IMR-90 (cell line): Measurements from ENCODE around the gene MARS1. TPM values are rescaled to one million over a fixed set of nuclear protein-coding genes. Genes with fewer than 3 reads are reported as not detected.

ENCODE experiments used
- ATAC-seq: fragments of 200-7000 bp; cut with Tn5 transposase; 2 replicates; pipeline ENCODE4 v1.9.1; 2020; ENCODE audit warnings: low read depth, mild to moderate bottlenecking, moderate library complexity
- BruUV-seq: library from RNA; stranded (reverse); fragments of 400-500 nt; replicated peaks from 2 replicates; lab custom pipeline; 2021; lab: Mats Ljungman, UMichigan
- CTCF ChIA-PET: fragments of 300-600 bp; formaldehyde crosslinking; extraction: SDS; loops from one replicate; lab custom pipeline; 2021; ENCODE audit warnings: antibody characterized with exemption; lab: Yijun Ruan, JAX
- POLR2A ChIA-PET: fragments of 300-600 bp; sonication (Branson Sonifier 250); formaldehyde crosslinking; loops from one replicate; lab custom pipeline; 2022; ENCODE audit warnings: antibody characterized with exemption; ENCODE audit not compliant: unreplicated experiment; lab: Charles Lee
- DNase-seq: peaks from one replicate; pipeline ENCODE4 v3.0.0; 2013
- H2AFZ ChIP-seq: replicated peaks from 2 replicates; pipeline ENCODE3; 2013; ENCODE audit warnings: low read length, mild to moderate bottlenecking; ENCODE audit not compliant: poor library complexity
- H2AK5ac ChIP-seq: 2 replicates; pipeline ENCODE4 v1.6.1; 2013; ENCODE audit warnings: low read depth, low read length, inconsistent platforms
- H2AK9ac ChIP-seq: replicated peaks from 2 replicates; pipeline ENCODE3; 2013; ENCODE audit warnings: mild to moderate bottlenecking, low read depth, low read length, moderate library complexity; ENCODE audit not compliant: poor library complexity
- H2BK120ac ChIP-seq: 2 replicates; pipeline ENCODE4 v1.6.1; 2013; ENCODE audit warnings: low read depth, low read length, inconsistent platforms
- H2BK15ac ChIP-seq: 3 replicates; pipeline ENCODE4 v1.6.1; 2013; ENCODE audit warnings: low read depth, low read length, inconsistent platforms
- H2BK20ac ChIP-seq: 2 replicates; pipeline ENCODE4 v1.6.1; 2013; ENCODE audit warnings: low read depth, mild to moderate bottlenecking, inconsistent platforms, low read length, moderate library complexity
- H2BK5ac ChIP-seq: 2 replicates; pipeline ENCODE4 v1.6.1; 2013; ENCODE audit warnings: mild to moderate bottlenecking, low read depth, low read length, inconsistent platforms; ENCODE audit not compliant: poor library complexity, severe bottlenecking
- H3K14ac ChIP-seq: replicated peaks from 2 replicates; pipeline ENCODE4 v1.6.1; 2013; ENCODE audit warnings: low read depth, low read length, inconsistent platforms
- H3K18ac ChIP-seq: 2 replicates; pipeline ENCODE4 v1.6.1; 2013; ENCODE audit warnings: low read depth, low read length, control low read depth
- H3K23ac ChIP-seq: 2 replicates; pipeline ENCODE4 v1.6.1; 2013; ENCODE audit warnings: low read depth, low read length, inconsistent platforms
- H3K27ac ChIP-seq: 2 replicates; pipeline ENCODE4 v1.5.1; 2013; ENCODE audit warnings: mild to moderate bottlenecking, control low read depth, low read length; ENCODE audit not compliant: insufficient read depth
- H3K27me3 ChIP-seq: 2 replicates; pipeline ENCODE4 v1.6.1; 2013; ENCODE audit warnings: low read length; ENCODE audit not compliant: control insufficient read depth, insufficient read depth
- H3K36me3 ChIP-seq: 2 replicates; pipeline ENCODE4 v1.6.1; 2013; ENCODE audit warnings: low read length, mixed read lengths; ENCODE audit not compliant: control insufficient read depth, insufficient read depth
- H3K4ac ChIP-seq: 2 replicates; pipeline ENCODE4 v1.6.1; 2013; ENCODE audit warnings: low read depth, low read length, inconsistent platforms
- H3K4me1 ChIP-seq: 2 replicates; pipeline ENCODE4 v1.6.1; 2013; ENCODE audit warnings: low read length, mixed read lengths; ENCODE audit not compliant: control insufficient read depth, insufficient read depth
- H3K4me2 ChIP-seq: 2 replicates; pipeline ENCODE4 v1.6.1; 2013; ENCODE audit warnings: low read depth, mild to moderate bottlenecking, control low read depth, low read length, moderate library complexity
- H3K4me3 ChIP-seq: 2 replicates; pipeline ENCODE4 v1.5.1; 2013; ENCODE audit warnings: low read depth, mild to moderate bottlenecking, control low read depth, low read length, moderate library complexity; ENCODE audit not compliant: insufficient read depth
- H3K56ac ChIP-seq: 2 replicates; pipeline ENCODE4 v1.6.1; 2013; ENCODE audit warnings: low read length, inconsistent platforms; ENCODE audit not compliant: insufficient read depth; ENCODE audit errors: extremely low read depth
- H3K79me1 ChIP-seq, 2 experiments: 2 replicates each; pipeline ENCODE4 v1.6.1; 2013; ENCODE audit warnings: low read length in 2 of 2, inconsistent platforms in 1 of 2, low read depth in 1 of 2
- H3K9ac ChIP-seq: 2 replicates; pipeline ENCODE4 v1.6.1; 2013; ENCODE audit warnings: low read depth, low read length, control low read depth
- H3K9me1 ChIP-seq: 2 replicates; pipeline ENCODE4 v1.6.1; 2013; ENCODE audit warnings: low read length, inconsistent platforms; ENCODE audit not compliant: insufficient read depth
- H3K9me3 ChIP-seq: 2 replicates; pipeline ENCODE4 v1.6.1; 2013; ENCODE audit warnings: low read length; ENCODE audit not compliant: control insufficient read depth, insufficient read depth
- H4K20me1 ChIP-seq: 2 replicates; pipeline ENCODE4 v1.6.1; 2013; ENCODE audit warnings: low read length, inconsistent platforms; ENCODE audit not compliant: insufficient read depth
- H4K5ac ChIP-seq: 2 replicates; pipeline ENCODE4 v1.6.1; 2013; ENCODE audit warnings: mild to moderate bottlenecking, low read depth, low read length, control low read depth
- H4K8ac ChIP-seq, 2 experiments: 2 replicates each; pipeline ENCODE4 v1.6.1; 2013; ENCODE audit warnings: low read depth in 2 of 2, low read length in 2 of 2, control low read depth in 1 of 2, inconsistent platforms in 1 of 2
- H4K91ac ChIP-seq: 2 replicates; pipeline ENCODE4 v1.6.1; 2013; ENCODE audit warnings: low read depth, low read length, inconsistent platforms; ENCODE audit not compliant: insufficient read depth
- RCOR1 ChIP-seq: IDR thresholded peaks from 2 replicates; pipeline ENCODE4 v1.6.1; 2012; ENCODE audit warnings: mild to moderate bottlenecking, low read length, improper control_type of control experiment; ENCODE audit not compliant: insufficient replicate concordance
- WGBS, 2 experiments: methylation state at CpG; one replicate each; pipeline versions ENCODE4 v1.1.5 to v1.1.7; 2013; ENCODE audit warnings: missing lambda C conversion rate in 2 of 2; ENCODE audit not compliant: insufficient read length in 1 of 2; ENCODE audit errors: extremely low coverage in 2 of 2; 5-methylcytosine and 5-hydroxymethylcytosine counted together
- dilution Hi-C: fragments of 300-500 bp; cut with HindIII; formaldehyde crosslinking; loops from one replicate; pipeline ENCODE4 v1.14.3; 2018; ENCODE audit warnings: low sequenced_read_pairs; ENCODE audit not compliant: unreplicated experiment
- in situ Hi-C: fragments of 300-500 bp; cut with MboI; formaldehyde crosslinking; loops from 3 replicates; pipeline ENCODE4 v1.14.3; 2019; ENCODE audit warnings: low sequenced_read_pairs, inconsistent platforms, mixed read lengths
- intact Hi-C: fragments of 100-400 bp; cut with micrococcal nuclease; formaldehyde crosslinking; loops from 2 replicates; pipeline ENCODE4 v1.10.0; 2022
- polyA plus RNA-seq, 3 experiments: library from polyadenylated mRNA; depleted of rRNA; stranded (reverse); fragments of >200 nt; gene quantifications; 2 replicates each; pipeline ENCODE4 v1.2.3, GENCODE V29; 2012; ENCODE audit warnings: low replicate concordance in 1 of 3
- total RNA-seq: library from RNA; depleted of rRNA; stranded (reverse); fragments of >200 nt; gene quantifications from 2 replicates; pipeline ENCODE4 v1.2.3, GENCODE V29; 2012

The MARS1 gene
- total and polyA plus RNA-seq, 2 of the 4 experiments (the other 2 are of a cell fraction): 156 to 164 TPM

DNA sequence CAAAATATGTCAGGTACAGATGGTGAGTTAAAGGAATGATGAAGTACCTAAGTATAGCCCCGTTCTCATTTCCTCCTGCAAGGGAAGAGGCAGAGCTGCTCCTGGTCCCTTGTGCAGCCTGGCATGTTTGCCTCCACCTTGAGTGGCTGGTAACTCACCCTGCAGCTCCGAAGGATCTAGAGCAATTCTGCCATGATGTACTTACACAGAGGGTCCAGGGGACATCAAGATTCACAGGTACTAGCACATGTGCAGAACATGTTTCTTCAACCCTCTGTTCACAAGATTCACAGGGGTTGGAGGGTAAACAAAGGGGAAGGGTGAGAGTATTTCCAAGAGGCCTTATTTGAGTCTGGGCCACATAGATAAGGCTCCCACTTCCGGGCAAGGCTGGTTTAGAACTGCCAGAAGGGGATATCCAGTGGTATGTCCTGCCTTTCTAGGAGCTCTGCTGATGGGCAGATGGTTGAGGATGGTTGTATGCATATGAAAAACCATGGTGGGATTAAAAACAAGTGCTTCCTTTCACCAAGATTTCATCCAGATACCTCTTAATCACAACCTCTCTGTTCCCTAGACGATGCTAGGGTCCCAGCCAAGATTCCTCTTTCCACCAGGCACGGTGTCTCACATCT lies 51.4 kb downstream of the MARS1 start:
- no peak overlapping the region for H3K4ac ChIP-seq
- dilution Hi-C loops: no loop called here
- no peak overlapping the region for H2BK15ac ChIP-seq
- no peak overlapping the region for H2BK5ac ChIP-seq
- H3K56ac ChIP-seq: no peak overlapping the region
- H3K4me2 ChIP-seq: no peak overlapping the region
- CTCF ChIA-PET: no interaction called here
- DNase-seq: no peak
- 80% methylated on average over 1 of the region's 5 CpGs; no CpG with 5 or more reads in 1 of the 2 experiments for whole genome bisulfite sequencing, 2 experiments
- no peak overlapping the region for H3K27ac ChIP-seq
- H2AK5ac ChIP-seq: no peak overlapping the region
- H3K14ac ChIP-seq: no peak overlapping the region
- H4K91ac ChIP-seq: no peak overlapping the region
- no peaks in the 10 kb centered on the region for H3K27me3 ChIP-seq
- H3K79me1 ChIP-seq: peaks cover 41 to 67% of the 10 kb centered on the region in 2 experiments
- no peak overlapping the region for H2AFZ ChIP-seq
- H3K4me3 ChIP-seq: no peak overlapping the region
- H4K20me1 ChIP-seq: peaks cover 26% of the 10 kb centered on the region; the same call in 1 of the 2 replicates
- ATAC-seq: no peak
- H3K4me1 ChIP-seq: peaks cover 4% of the 10 kb centered on the region; the same call in 1 of the 2 replicates
- no peak overlapping the region for H3K18ac ChIP-seq
- no peak for TF ChIP-seq RCOR1
- no peak overlapping the region for H4K8ac ChIP-seq
- no peak overlapping the region for H2AK9ac ChIP-seq
- no peaks in the 10 kb centered on the region for H3K9me3 ChIP-seq
- H3K9me1 ChIP-seq: peaks cover 16% of the 10 kb centered on the region; the same call in 1 of the 2 replicates
- no peak overlapping the region for H2BK20ac ChIP-seq
- POLR2A ChIA-PET: no interaction called here
- H3K23ac ChIP-seq: no peak overlapping the region
- BruUV-seq: no TSS peak
- no peak overlapping the region for H2BK120ac ChIP-seq
- no peak overlapping the region for H4K5ac ChIP-seq
- H3K36me3 ChIP-seq: peaks cover 43% of the 10 kb centered on the region
- in situ Hi-C loops: no loop called here
- no peak overlapping the region for H3K9ac ChIP-seq
- intact Hi-C loops: no loop called here
